ENCODE results near the gene DIS3L2.

GRCh38 chr2:232339121-232340081, 377.9 kb downstream of the DIS3L2 start:
- TF ChIP-seq CTCF (conservative IDR thresholded peaks at IDR 0.05; ENCODE audit: low read length) (no peak; the same call in 1 of the 2 replicates), EZH2phosphoT487 (IDR thresholded peaks at IDR 0.05; ENCODE audit: borderline replicate concordance, low read depth, low read length) (no peak)

Measured in OCI-LY7 (cell line).